GM19351 (cell line): ENCODE data around the gene GGPS1.
A peak's percentile ranks its signal among the peaks of the same experiment; 100 is the strongest.
"Not testable (repeated sequence)": the region's sequence is repeated elsewhere in the genome, so short reads cannot be mapped to it uniquely, and the experiment has no call there.

Experiments used
- ATAC-seq: cut with Tn5 transposase; IDR thresholded peaks from one replicate; pipeline ENCODE4 v1.9.1; 2021; ENCODE audit warnings: mild to moderate bottlenecking, moderate library complexity; ENCODE audit not compliant: unreplicated experiment

GGPS1 gene

GRCh38 chr1:235328271-235329138 is at the start of gene GGPS1:
Gene GGPS1 (plus strand): TSS chr1:235328570. CDS start chr1:235335265, 6,695 bp downstream.
- peak; percentile 49 for ATAC-seq

GRCh38 chr1:235278915-235279292 is 49.5 kb upstream of the GGPS1 start:
- ATAC-seq: no peak

- no peak for ATAC-seq
These were observed 48.7 kb upstream of the GGPS1 start for GRCh38 chr1:235279694-235280093.

GRCh38 chr1:235280467-235280866 is 47.9 kb upstream of the GGPS1 start:
- no peak for ATAC-seq

GRCh38 chr1:235283636-235284035 is 44.7 kb upstream of the GGPS1 start:
- not testable (repeated sequence) for ATAC-seq

DNA sequence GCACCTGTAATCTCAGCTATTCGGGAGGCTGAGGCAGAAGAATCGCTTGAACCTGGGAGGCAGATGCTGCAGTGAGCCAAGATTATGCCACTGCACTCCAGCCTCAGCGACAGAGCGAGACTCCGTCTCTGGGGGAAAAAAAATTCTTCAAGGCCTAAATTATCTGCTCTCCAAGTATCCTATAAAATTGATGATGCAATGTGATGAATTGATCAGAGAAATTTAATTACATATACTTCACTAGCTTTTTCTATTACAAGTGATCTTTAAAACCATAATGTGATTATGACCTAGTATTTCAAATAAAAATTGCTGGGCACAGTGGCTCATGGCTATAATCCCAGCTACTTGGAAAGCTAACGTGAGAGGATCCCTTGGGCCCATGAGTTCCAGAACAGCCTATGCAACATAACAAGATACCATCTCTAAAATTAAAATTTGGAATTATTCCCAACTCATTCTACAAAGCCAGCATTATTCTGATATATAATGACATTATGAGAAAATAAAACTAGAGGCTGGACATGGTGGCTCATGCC is 44.1 kb upstream of the GGPS1 start:
- ATAC-seq: no peak

DNA sequence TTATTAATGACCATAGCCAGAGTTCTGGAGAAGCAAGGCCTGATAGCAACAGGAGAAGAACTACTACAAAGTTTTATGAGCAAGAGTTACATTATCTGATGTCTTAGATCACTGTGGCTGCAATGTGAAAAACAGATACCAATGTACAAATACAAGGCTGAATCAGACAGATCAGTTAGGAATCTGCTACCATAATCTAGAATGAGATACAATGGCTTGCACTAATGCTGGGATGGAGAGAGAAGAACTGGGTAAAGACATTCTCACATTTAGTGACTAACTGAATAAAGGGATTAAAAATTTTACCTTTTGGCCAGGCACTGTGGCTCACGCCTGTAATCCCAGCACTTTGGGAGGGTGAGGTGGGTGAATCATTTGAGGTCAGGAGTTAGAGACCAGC is 41.7 kb upstream of the GGPS1 start:
- no peak for ATAC-seq

DNA sequence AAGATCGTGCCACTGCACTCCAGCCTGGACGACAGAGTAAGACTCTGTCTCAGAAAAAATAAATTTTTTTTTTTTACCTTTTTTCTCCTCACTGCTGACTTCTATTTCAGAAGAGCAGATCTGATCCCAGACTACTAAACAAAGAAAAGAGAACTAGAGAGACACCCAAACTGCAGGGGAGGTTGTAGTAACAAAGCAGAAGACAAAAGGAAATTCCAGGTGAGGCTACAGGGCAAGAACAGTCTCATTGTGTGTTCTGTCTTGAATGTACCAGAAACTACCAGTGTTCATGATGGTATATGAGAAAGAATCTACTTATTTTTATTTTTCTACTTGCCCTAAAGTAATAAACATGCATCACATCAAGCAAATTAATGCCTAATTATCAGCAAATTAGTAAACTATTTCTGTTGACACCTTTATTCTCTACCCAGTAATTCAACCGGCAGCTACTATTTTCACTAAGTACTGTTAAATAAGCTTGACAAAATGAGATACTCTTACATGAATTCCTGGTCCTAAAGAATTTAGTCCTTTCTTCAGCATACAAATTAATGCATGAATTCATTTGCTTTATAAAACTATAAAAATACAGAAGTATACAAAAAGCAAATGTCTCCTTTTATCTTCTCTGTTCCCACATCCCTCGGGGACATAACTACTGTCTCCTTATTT is 41.0 kb upstream of the GGPS1 start:
- no peak for ATAC-seq

GRCh38 chr1:235289859-235290739 is 38.3 kb upstream of the GGPS1 start:
- no peak for ATAC-seq

GRCh38 chr1:235290740-235291502 is 37.4 kb upstream of the GGPS1 start:
- no peak for ATAC-seq

DNA sequence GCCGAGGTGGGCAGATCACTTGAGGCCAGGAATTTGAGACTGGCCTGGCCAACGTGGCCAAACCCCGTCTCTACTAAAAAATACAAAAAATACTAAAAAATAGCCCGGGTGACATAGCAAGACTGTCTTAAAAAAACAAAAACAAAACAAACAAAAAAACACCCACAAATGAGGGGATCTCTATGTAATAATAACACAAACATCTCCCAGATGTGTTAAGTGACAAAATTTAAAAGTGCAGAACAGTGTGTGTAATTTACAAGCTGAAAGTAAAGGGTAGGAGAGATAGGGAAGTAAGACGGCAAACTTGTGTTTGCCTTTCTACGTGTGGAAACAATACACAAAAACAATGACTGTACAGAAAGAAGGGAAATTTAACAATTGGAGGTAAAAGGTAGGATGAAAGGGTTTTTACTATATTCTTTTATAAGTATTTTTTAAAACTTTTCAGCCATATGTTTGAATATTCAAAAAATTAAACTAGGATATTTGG is 36.7 kb upstream of the GGPS1 start:
- ATAC-seq: no peak

GRCh38 chr1:235292790-235293189 is 35.6 kb upstream of the GGPS1 start:
- no peak for ATAC-seq

GRCh38 chr1:235293322-235293942 is 34.9 kb upstream of the GGPS1 start:
- no peak for ATAC-seq

GRCh38 chr1:235295902-235296350 is 32.4 kb upstream of the GGPS1 start:
- ATAC-seq: no peak

DNA sequence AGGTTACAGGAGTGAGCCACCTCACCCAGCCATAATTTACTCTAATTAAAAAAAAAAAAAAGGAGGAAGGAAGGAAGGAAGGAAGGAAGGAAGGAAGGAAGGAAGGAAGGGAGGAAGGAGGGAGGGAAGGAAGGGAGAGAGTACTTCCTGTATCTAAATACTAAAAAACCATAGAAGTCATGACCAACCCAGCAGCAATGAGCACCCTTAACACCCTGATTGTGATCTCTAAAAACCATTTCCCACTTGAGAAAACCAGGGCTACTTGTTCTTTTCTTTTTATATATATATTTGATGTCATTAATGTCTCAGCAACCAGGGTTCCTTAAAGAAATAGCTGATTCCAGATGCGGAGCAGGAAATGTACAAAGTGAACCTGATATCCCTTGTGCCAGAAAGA is 31.6 kb upstream of the GGPS1 start:
- ATAC-seq: no peak

DNA sequence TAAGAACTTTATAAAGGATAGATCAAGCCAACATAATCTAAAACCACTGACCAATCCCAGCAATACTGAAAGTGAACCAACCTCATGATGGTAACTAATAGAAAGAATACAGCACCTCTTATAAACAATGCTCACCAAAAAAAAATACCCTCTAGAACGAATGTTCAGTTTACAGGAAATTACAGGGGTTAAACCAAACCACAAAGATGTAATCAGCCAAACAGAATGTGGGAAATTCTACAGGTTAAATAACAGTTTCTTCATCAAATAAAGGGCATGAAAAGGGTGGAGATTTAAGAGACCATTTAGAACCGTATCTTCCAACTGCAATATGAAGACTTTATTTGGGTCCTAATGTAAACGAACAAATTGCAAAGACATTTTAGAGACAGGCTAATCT is 30.8 kb upstream of the GGPS1 start:
- no peak for ATAC-seq

GRCh38 chr1:235298758-235299157 is 29.6 kb upstream of the GGPS1 start:
- no peak for ATAC-seq

GRCh38 chr1:235299169-235299858 is 29.1 kb upstream of the GGPS1 start:
- no peak for ATAC-seq

- ATAC-seq: no peak
These were observed 26.2 kb upstream of the GGPS1 start for GRCh38 chr1:235302143-235302542.
